GM12872 (cell line): Measurements from ENCODE around the gene MAPK8IP3.

Experiments
- TF ChIP-seq, protein P1 (sequence below): IDR thresholded peaks from 3 replicates; pipeline ENCODE4 v1.5.1; 2011; ENCODE audit warnings: low read depth, mild to moderate bottlenecking, low read length, moderate library complexity; ENCODE audit not compliant: insufficient read depth

The MAPK8IP3 gene

DNA sequence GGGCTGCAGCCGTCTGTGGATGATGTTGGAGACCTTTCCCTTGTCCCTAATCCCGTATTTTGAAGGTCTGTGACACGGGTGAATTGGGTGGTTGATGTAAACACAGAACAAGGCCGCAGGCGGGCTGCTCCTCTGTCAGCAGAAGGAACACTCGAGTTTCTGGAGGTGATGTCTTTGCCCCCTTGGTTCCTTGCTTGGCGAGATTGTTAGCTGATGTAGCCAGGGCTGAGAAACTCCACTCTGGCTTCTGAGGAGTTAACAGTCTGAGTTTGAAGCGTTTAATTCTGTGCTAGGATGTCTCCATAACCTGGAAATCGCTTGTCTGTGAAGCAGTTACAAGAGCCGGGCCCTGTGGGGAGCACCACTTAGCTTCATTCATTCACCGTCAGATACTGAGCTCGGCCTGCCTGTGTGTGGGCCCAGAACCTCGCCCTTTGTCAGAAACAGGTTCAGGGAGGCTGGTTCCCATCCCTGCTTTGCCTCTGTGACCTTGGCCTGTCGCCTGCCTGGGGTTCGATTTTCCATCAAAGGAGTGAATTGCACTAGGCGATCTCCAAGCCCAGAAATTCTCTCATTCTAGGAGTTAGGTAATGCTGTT, 1.3 kb downstream of the MAPK8IP3 start:
- TF ChIP-seq, protein P1, sequence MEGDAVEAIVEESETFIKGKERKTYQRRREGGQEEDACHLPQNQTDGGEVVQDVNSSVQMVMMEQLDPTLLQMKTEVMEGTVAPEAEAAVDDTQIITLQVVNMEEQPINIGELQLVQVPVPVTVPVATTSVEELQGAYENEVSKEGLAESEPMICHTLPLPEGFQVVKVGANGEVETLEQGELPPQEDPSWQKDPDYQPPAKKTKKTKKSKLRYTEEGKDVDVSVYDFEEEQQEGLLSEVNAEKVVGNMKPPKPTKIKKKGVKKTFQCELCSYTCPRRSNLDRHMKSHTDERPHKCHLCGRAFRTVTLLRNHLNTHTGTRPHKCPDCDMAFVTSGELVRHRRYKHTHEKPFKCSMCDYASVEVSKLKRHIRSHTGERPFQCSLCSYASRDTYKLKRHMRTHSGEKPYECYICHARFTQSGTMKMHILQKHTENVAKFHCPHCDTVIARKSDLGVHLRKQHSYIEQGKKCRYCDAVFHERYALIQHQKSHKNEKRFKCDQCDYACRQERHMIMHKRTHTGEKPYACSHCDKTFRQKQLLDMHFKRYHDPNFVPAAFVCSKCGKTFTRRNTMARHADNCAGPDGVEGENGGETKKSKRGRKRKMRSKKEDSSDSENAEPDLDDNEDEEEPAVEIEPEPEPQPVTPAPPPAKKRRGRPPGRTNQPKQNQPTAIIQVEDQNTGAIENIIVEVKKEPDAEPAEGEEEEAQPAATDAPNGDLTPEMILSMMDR, result no peak

DNA sequence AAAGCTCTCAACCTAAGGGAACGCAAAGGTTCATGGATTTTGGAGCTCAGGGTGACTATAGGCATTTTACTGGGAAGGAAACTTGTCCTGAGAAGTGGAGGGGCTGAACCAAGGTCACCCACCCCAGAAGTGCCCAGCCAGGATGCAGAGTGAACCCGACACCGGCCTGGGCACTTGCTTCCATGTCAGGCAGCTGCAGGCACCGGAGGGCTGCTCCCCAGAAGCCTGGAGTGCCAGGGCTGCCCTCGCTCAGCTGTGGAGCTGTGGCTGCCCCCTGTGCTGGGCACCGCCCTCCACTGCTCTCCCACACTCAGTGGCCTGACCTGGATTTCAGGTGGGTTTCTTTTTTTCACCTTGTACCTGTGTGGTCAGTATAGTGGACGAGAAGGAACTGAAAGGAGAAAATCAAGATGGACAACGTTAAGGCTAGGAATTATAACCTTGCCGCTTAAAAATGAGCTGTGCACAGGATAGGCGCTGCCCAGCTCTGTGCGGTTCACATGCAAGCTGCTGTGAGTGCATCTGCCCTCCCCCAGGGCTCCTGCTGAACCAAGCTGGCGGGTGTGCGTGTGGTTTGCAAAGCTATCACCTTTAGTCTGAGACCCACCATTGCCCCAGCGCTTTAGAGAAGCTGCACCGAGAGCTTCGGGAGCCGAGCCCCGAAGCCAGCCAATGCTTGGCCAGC, 2.2 kb downstream of the MAPK8IP3 start:
- TF ChIP-seq, protein P1, result no peak

DNA sequence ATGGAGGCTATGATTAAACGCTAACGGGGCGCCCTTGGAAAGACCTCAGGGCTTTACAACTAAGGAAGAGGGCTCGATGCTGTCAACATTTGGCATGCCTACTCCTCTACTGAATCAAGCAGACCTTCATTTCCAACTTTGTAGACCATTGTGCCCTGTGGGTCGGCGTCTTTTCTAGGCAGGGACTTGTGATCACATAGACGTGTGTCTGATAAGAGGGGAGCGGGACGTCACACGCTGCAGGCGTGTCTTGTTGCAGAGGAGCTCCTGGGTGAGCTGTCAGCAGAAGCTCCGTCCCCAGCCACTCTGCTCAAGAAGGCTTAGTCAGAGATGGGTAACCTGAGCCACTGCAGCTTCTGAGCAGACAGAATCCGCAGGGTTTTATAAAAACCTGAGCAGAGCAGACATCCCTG, 2.8 kb downstream of the MAPK8IP3 start:
- TF ChIP-seq, protein P1, result no peak

DNA sequence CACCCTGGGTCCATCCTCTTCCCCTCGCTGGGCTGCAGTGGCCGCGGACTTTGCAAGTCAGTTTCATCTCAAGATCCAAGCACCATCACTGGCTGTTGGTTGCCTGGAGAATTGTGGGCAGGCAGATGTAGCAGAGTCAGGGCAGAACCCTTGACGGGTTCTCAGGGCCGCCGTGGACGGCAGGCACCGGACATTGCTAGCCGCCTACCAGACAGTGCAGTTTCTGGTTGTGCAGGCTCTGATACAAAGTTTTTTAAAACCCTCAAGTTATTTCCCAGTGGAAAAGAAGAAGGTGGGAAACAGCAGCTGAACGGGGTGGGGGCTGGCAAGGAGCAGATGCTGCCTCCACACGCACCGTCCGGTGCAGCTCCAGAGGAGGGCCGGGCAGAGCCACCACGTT, 3.4 kb downstream of the MAPK8IP3 start:
- TF ChIP-seq, protein P1, result no peak

DNA sequence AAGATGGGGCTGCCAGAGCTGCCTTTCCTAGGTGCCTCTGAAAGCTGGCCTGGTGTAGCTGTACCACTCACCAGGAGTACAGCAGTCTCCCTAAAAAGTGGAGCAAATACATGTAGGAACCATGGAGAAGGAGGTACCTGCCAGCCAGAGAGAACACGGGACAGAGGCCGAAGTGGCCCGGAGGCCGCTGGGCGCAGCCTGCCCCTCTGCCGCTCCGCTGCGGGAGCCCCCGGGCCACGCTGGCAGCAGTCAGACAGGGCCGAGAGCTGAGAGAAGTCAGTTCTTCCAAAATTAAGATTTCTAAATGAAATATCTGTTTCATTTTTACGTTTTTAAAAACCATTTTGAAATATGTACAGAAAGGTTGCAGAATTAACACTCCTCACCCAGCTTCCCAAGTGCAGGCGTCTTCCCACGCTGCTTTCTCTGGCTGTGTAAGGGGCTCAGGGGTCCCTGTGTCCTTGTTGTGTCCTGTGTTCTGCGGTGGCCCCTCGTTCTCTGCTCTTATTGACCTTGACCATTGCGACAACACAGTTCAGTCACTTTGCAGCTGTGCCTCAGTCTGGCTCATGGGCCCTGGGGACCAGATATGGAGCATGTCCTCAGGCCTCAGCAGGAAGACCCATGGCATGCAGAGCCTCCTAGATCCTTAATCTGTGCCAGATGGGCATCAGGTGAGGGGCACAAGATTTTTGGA, 5.0 kb downstream of the MAPK8IP3 start:
- TF ChIP-seq, protein P1, result no peak

DNA sequence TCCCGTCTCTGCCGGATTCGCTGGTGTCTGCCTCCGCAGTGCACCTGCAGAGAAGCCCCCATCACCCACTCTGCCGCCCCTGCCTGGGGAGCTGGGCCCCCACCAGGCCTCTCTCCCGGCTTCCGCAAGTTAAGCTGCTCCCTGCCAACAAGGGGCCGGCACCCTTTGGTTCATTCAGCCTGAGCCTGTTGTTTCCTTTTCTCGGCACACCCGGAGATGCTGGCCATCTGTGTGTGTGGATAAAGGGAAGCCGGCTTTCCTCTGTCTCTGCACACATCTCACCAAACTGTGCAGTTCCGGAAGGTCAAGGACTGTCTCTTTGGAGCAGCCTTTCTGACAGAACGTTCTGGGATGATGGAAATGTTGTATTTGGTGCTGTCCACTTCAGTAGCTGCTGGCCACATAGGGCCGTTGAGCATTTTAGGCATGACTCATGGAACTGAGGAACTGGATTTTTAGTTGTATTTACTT, 6.8 kb downstream of the MAPK8IP3 start:
- TF ChIP-seq, protein P1, result no peak

DNA sequence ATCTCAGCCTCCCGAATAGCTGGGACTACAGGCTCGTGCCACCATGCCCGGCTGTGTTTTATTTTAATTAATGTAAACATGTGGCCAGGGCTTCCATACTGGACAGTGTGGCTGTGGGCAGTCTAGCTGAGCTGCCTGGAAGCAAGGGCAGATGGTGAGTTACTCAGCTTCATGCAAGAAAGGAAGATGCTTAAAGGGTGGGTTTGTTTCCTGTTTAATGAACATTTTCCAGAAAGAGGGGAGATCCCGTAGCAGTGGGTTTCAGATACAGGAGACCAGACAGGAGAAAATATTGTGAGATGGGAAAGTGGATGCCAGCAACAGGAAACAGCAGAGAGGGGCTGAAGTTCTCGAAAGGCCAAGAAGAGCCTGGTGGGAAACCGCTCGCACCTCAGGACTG, 7.3 kb downstream of the MAPK8IP3 start:
- TF ChIP-seq, protein P1, result no peak
